H1 (cell line): Measurements from ENCODE around the gene SLC2A13. TPM values are rescaled to one million over a fixed set of nuclear protein-coding genes. Genes with fewer than 3 reads are reported as not detected.

Experiments
- CTCF ChIA-PET: fragments of 300-600 bp; sonication (Branson Sonifier 250); formaldehyde crosslinking; loops from one replicate; lab custom pipeline; 2021; ENCODE audit not compliant: partially characterized antibody; lab: Charles Lee
- POLR2A ChIA-PET: fragments of 300-600 bp; sonication (Branson Sonifier 250); formaldehyde crosslinking; loops from one replicate; lab custom pipeline; 2021; ENCODE audit warnings: inconsistent platforms; ENCODE audit not compliant: partially characterized antibody; lab: Charles Lee
- DNase-seq, 2 experiments: peaks; one replicate each; pipeline versions ENCODE4 v3.0.0 to v3.0.0-alpha.2; 2010 to 2022; ENCODE audit warnings: low spot score in 2 of 2, low read depth in 1 of 2, mixed read lengths in 1 of 2
- FAIRE-seq: peaks from 2 replicates; lab custom pipeline; 2011; peaks lifted over from hg19 to GRCh38; lab: Jason Lieb, UNC
- H2AFZ ChIP-seq: 2 replicates; pipeline ENCODE4 v1.8.1; 2012; ENCODE audit warnings: low read length, inconsistent platforms
- H2AK5ac ChIP-seq: 2 replicates; pipeline ENCODE4 v1.6.1; 2013; ENCODE audit warnings: low read depth, low read length
- H2BK120ac ChIP-seq: replicated peaks from 2 replicates; pipeline ENCODE3; 2013; ENCODE audit warnings: low read depth, low read length, inconsistent platforms
- H2BK12ac ChIP-seq: 2 replicates; pipeline ENCODE4 v1.6.1; 2013; ENCODE audit warnings: low read depth, low read length
- H2BK15ac ChIP-seq: 2 replicates; pipeline ENCODE4 v1.6.1; 2013; ENCODE audit warnings: low read length
- H2BK20ac ChIP-seq: 2 replicates; pipeline ENCODE4 v1.6.1; 2013; ENCODE audit warnings: low read length
- H2BK5ac ChIP-seq: 2 replicates; pipeline ENCODE4 v1.6.1; 2013; ENCODE audit warnings: low read depth, low read length
- H3K14ac ChIP-seq: 2 replicates; pipeline ENCODE4 v1.6.1; 2013; ENCODE audit warnings: inconsistent platforms; ENCODE audit not compliant: insufficient read length
- H3K18ac ChIP-seq: 2 replicates; pipeline ENCODE4 v1.6.1; 2013; ENCODE audit warnings: low read length; ENCODE audit errors: extremely low read depth
- H3K23ac ChIP-seq: 2 replicates; pipeline ENCODE4 v1.6.1; 2013; ENCODE audit warnings: inconsistent platforms; ENCODE audit not compliant: insufficient read length
- H3K23me2 ChIP-seq: 2 replicates; pipeline ENCODE4 v1.6.1; 2013; ENCODE audit warnings: low read depth, low read length
- H3K27ac ChIP-seq: 2 replicates; pipeline ENCODE4 v1.6.1; 2011; ENCODE audit warnings: low read depth, low read length, inconsistent platforms
- H3K27me3 ChIP-seq, 4 experiments: replicated peaks in 1 of 4; 1 replicate in 1 of 4; 2 replicates in 3 of 4; pipeline versions ENCODE4 v1.6.1 to v1.8.1; 2011 to 2013; ENCODE audit warnings: low read length in 3 of 4, mild to moderate bottlenecking in 3 of 4, inconsistent platforms in 2 of 4, mixed read lengths in 2 of 4, moderate library complexity in 1 of 4; ENCODE audit not compliant: control insufficient read depth in 3 of 4, insufficient read depth in 3 of 4; ENCODE audit errors: extremely low read depth in 1 of 4
- H3K36me3 ChIP-seq, 4 experiments: 2 replicates each; pipeline versions ENCODE4 v1.6.1 to v1.8.1; 2011 to 2013; ENCODE audit warnings: mild to moderate bottlenecking in 4 of 4, low read length in 3 of 4, moderate library complexity in 2 of 4, control low read depth in 1 of 4, inconsistent platforms in 1 of 4; ENCODE audit not compliant: insufficient read depth in 4 of 4, control insufficient read depth in 2 of 4
- H3K4ac ChIP-seq: replicated peaks from 2 replicates; pipeline ENCODE3; 2013; ENCODE audit warnings: low read length, low read depth, mixed read lengths, inconsistent platforms; ENCODE audit not compliant: insufficient read length
- H3K4me1 ChIP-seq, 4 experiments: replicated peaks in 1 of 4; 1 replicate in 1 of 4; 2 replicates in 3 of 4; pipeline versions ENCODE4 v1.6.1 to v1.8.1; 2011 to 2013; ENCODE audit warnings: low read length in 3 of 4, inconsistent platforms in 2 of 4, mixed read lengths in 1 of 4; ENCODE audit not compliant: insufficient read depth in 4 of 4, control insufficient read depth in 3 of 4
- H3K4me2 ChIP-seq, 2 experiments: 2 replicates each; pipeline versions ENCODE4 v1.6.1 to v1.8.1; 2011 to 2013; ENCODE audit warnings: low read depth in 2 of 2, low read length in 2 of 2, control low read depth in 1 of 2, inconsistent platforms in 1 of 2, mild to moderate bottlenecking in 1 of 2; ENCODE audit not compliant: insufficient read depth in 1 of 2
- H3K4me3 ChIP-seq, 4 experiments: fragments of 200-600, 300-600 bp in 1 of 4; sonication (generic), shearing (Covaris generic), sonication (Bioruptor Twin) in 1 of 4; 2 replicates each; pipeline versions ENCODE4 v1.5.1 to v1.8.1; 2011 to 2016; ENCODE audit warnings: low read length in 4 of 4, low read depth in 3 of 4, control low read depth in 2 of 4, inconsistent platforms in 2 of 4, mild to moderate bottlenecking in 2 of 4, mixed read lengths in 1 of 4, moderate library complexity in 1 of 4; ENCODE audit not compliant: insufficient read depth in 2 of 4; ENCODE audit errors: extremely low read depth in 1 of 4
- H3K56ac ChIP-seq: replicated peaks from 2 replicates; pipeline ENCODE3; 2013; ENCODE audit warnings: low read depth, mild to moderate bottlenecking, mixed read lengths, low read length, inconsistent platforms; ENCODE audit not compliant: insufficient read length
- H3K79me1 ChIP-seq: 2 replicates; pipeline ENCODE4 v1.6.1; 2013; ENCODE audit warnings: low read depth, low read length, control low read depth
- H3K79me2 ChIP-seq, 2 experiments: 2 replicates each; pipeline versions ENCODE4 v1.6.1 to v1.8.1; 2012 to 2013; ENCODE audit warnings: low read length in 2 of 2, mild to moderate bottlenecking in 2 of 2, inconsistent platforms in 1 of 2; ENCODE audit not compliant: insufficient read depth in 2 of 2, control insufficient read depth in 1 of 2
- H3K9ac ChIP-seq, 4 experiments: replicated peaks in 1 of 4; 1 replicate in 1 of 4; 2 replicates in 3 of 4; pipeline versions ENCODE4 v1.6.1 to v1.8.1; 2011 to 2013; ENCODE audit warnings: low read depth in 3 of 4, low read length in 3 of 4, control low read depth in 2 of 4, mild to moderate bottlenecking in 2 of 4, moderate library complexity in 2 of 4, inconsistent platforms in 1 of 4; ENCODE audit errors: extremely low read depth in 1 of 4
- H3K9me3 ChIP-seq, 2 experiments: 2 replicates each; pipeline versions ENCODE4 v1.6.1 to v1.8.1; 2012 to 2013; ENCODE audit warnings: mild to moderate bottlenecking in 2 of 2, moderate library complexity in 2 of 2, control low read depth in 1 of 2, inconsistent platforms in 1 of 2, low read depth in 1 of 2, low read length in 1 of 2, mixed read lengths in 1 of 2; ENCODE audit not compliant: insufficient read depth in 2 of 2
- H4K20me1 ChIP-seq, 2 experiments: replicated peaks in 1 of 2; 2 replicates each; pipeline versions ENCODE3 to v1.8.1; 2011 to 2013; ENCODE audit warnings: inconsistent platforms in 2 of 2, low read length in 2 of 2, mild to moderate bottlenecking in 1 of 2; ENCODE audit not compliant: insufficient read depth in 2 of 2, control insufficient read depth in 1 of 2
- H4K5ac ChIP-seq: 2 replicates; pipeline ENCODE4 v1.6.1; 2013; ENCODE audit warnings: low read length, low read depth, mixed read lengths, inconsistent platforms; ENCODE audit not compliant: insufficient read length
- H4K8ac ChIP-seq: 2 replicates; pipeline ENCODE4 v1.8.0; 2013; ENCODE audit warnings: mild to moderate bottlenecking, moderate library complexity, low read length, inconsistent platforms; ENCODE audit not compliant: insufficient read depth; ENCODE audit errors: extremely low read depth
- H4K91ac ChIP-seq: replicated peaks from 2 replicates; pipeline ENCODE3; 2013; ENCODE audit warnings: low read length, mixed read lengths, inconsistent platforms; ENCODE audit not compliant: insufficient read length
- BCL11A ChIP-seq, 2 experiments: IDR thresholded peaks; one replicate each; pipeline ENCODE4 v1.6.1; 2011; ENCODE audit warnings: low read depth in 2 of 2, low read length in 2 of 2, mild to moderate bottlenecking in 2 of 2
- BRCA1 ChIP-seq: IDR thresholded peaks from 2 replicates; pipeline ENCODE4 v1.6.1; 2012; ENCODE audit warnings: low read depth, low read length, improper control_type of control experiment
- CBX8 ChIP-seq: fragments of 300-800, 300-1000 bp; sonication (generic); IDR thresholded peaks from 2 replicates; pipeline ENCODE4 v1.7.1; 2016; ENCODE audit warnings: low read depth, low read length, borderline replicate concordance
- CHD2 ChIP-seq: IDR thresholded peaks from 2 replicates; pipeline ENCODE4 v1.6.1; 2012; ENCODE audit warnings: low read length, improper control_type of control experiment
- E2F6 ChIP-seq: IDR thresholded peaks from 2 replicates; pipeline ENCODE4 v1.6.1; 2012; ENCODE audit warnings: inconsistent platforms
- GTF2F1 ChIP-seq: IDR thresholded peaks from 2 replicates; pipeline ENCODE4 v1.6.1; 2012; ENCODE audit warnings: low read depth, low read length, improper control_type of control experiment, borderline replicate concordance
- KDM1A ChIP-seq: fragments of 200-600, 300-600 bp; sonication (generic); IDR thresholded peaks from 2 replicates; pipeline ENCODE4 v1.7.1; 2016; ENCODE audit warnings: mild to moderate bottlenecking, low read length, borderline replicate concordance
- NANOG ChIP-seq: IDR thresholded peaks from 2 replicates; pipeline ENCODE4 v1.6.1; 2011; ENCODE audit warnings: low read length, low read depth, mild to moderate bottlenecking, inconsistent platforms; ENCODE audit not compliant: insufficient read depth, poor library complexity, severe bottlenecking
- PHF8 ChIP-seq: fragments of 200-600 bp; sonication (generic); conservative IDR thresholded peaks from 2 replicates; pipeline ENCODE4 v1.7.1; 2012; ENCODE audit warnings: low read depth, mild to moderate bottlenecking, inconsistent platforms, low read length, moderate library complexity
- SP1 ChIP-seq: IDR thresholded peaks from 2 replicates; pipeline ENCODE4 v1.6.1; 2011; ENCODE audit warnings: low read depth, low read length
- SP4 ChIP-seq: IDR thresholded peaks from 2 replicates; pipeline ENCODE4 v1.6.1; 2012; ENCODE audit warnings: low read length, inconsistent platforms
- TCF12 ChIP-seq: IDR thresholded peaks from 2 replicates; pipeline ENCODE4 v1.6.1; 2011; ENCODE audit warnings: low read depth, mild to moderate bottlenecking, low read length
- polyA plus RNA-seq, 7 experiments: library from polyadenylated mRNA; depleted of rRNA in 3 of 7; stranded (reverse) in 5 of 7; unstranded in 2 of 7; fragments of >200 nt in 5 of 7; fragments of 200-250 nt in 2 of 7; gene quantifications; 1 replicate in 5 of 7; 2 replicates in 1 of 7; 4 replicates in 1 of 7; pipeline versions ENCODE4 v1.2.1 to v1.2.3, GENCODE V29; 2011 to 2013; ENCODE audit warnings: missing spikeins in 2 of 7, mixed read lengths in 2 of 7
- total RNA-seq: library from RNA; stranded (reverse); fragmentation: NEBNext Ultra II Directional; extraction: Animal tissue kit (Norgen Biotek cat#: 25700); gene quantifications from 2 replicates; pipeline ENCODE4 v1.2.1, GENCODE V29; 2021
- TF ChIP-seq, protein P1 (sequence below), 3 experiments: IDR thresholded peaks; 1 replicate in 2 of 3; 2 replicates in 1 of 3; pipeline versions ENCODE4 v1.5.1 to v1.6.1; 2011; ENCODE audit warnings: low read length in 3 of 3, mild to moderate bottlenecking in 3 of 3, inconsistent platforms in 2 of 3, low read depth in 1 of 3, moderate library complexity in 1 of 3; ENCODE audit not compliant: insufficient read depth in 1 of 3; ENCODE audit errors: control extremely low read depth in 1 of 3

The SLC2A13 gene
- total and polyA plus RNA-seq, 2 of the 8 experiments (the other 6 are each of a cell fraction or from before 2014, with no cell fraction given), result 2.8 to 9.6 TPM

DNA sequence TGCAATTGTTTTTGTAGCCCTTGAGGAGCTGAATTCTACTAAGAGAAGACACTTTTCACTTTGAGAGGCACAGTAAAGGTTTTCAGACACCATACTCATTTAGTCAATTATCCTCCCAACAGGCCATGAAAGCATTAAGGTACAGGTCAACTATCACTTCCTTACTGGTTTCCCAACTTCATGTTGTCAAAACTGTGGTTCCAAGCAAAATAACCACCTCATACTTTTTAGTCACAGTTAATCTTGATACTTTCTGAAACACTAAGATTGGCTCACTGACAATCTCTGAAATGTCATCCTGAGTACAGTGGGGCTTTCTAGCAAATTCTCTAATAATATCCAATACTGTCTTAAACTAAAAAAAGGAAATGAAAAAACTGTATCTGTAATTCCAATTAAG, 71.7 kb downstream of the SLC2A13 start:
- no peak for FAIRE-seq
- H3K4me2 ChIP-seq, result no peak overlapping the region; a peak in 1 of 4 replicates
- POLR2A ChIA-PET, result no interaction called here
- no peak for TF ChIP-seq GTF2F1
- no peak for TF ChIP-seq E2F6
- TF ChIP-seq SP1, result no peak
- TF ChIP-seq BCL11A (IDR thresholded peaks at IDR 0.05; ENCODE audit: low read depth in 2 of 2, low read length in 2 of 2), result no peak
- TF ChIP-seq CBX8, result no peak
- TF ChIP-seq TCF12, result no peak
- TF ChIP-seq, protein P1, sequence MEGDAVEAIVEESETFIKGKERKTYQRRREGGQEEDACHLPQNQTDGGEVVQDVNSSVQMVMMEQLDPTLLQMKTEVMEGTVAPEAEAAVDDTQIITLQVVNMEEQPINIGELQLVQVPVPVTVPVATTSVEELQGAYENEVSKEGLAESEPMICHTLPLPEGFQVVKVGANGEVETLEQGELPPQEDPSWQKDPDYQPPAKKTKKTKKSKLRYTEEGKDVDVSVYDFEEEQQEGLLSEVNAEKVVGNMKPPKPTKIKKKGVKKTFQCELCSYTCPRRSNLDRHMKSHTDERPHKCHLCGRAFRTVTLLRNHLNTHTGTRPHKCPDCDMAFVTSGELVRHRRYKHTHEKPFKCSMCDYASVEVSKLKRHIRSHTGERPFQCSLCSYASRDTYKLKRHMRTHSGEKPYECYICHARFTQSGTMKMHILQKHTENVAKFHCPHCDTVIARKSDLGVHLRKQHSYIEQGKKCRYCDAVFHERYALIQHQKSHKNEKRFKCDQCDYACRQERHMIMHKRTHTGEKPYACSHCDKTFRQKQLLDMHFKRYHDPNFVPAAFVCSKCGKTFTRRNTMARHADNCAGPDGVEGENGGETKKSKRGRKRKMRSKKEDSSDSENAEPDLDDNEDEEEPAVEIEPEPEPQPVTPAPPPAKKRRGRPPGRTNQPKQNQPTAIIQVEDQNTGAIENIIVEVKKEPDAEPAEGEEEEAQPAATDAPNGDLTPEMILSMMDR (IDR thresholded peaks at IDR 0.05; ENCODE audit: control extremely low read depth in 1 of 3, insufficient read depth in 1 of 3, low read depth in 1 of 3, low read length in 3 of 3), result no peak
- no peak for TF ChIP-seq SP4
- TF ChIP-seq NANOG, result no peak
- no peak for TF ChIP-seq KDM1A
- no peak for TF ChIP-seq PHF8
- TF ChIP-seq BRCA1, result no peak
- TF ChIP-seq CHD2, result no peak

More for the DNA sequence above, 71.7 kb downstream of the SLC2A13 start:
- Histone ChIP-seq H3K36me3 (no peaks in the 10 kb centered on the region), H3K23me2 (no peaks in the 10 kb centered on the region), H2BK120ac (no peak overlapping the region), H3K23ac (no peak overlapping the region), H3K79me2 (no peaks in the 10 kb centered on the region; a peak in 1 of 4 replicates), H3K56ac (no peak overlapping the region), H3K9me3 (no peaks in the 10 kb centered on the region), H2BK5ac (no peak overlapping the region), H4K91ac (no peak overlapping the region), H3K27me3 (no peaks in the 10 kb centered on the region), H2BK15ac (no peak overlapping the region), H2AK5ac (no peak overlapping the region), H2BK12ac (no peak overlapping the region), H4K8ac (no peak overlapping the region), H3K4ac (no peak overlapping the region), H3K27ac (no peak overlapping the region), H3K14ac (no peak overlapping the region), H2BK20ac (no peak overlapping the region), H4K5ac (no peak overlapping the region), H3K79me1 (no peaks in the 10 kb centered on the region), H2AFZ (no peak overlapping the region), H3K4me1 (peaks cover 0 to 18% (median 12%) of the 10 kb centered on the region in 4 experiments; a peak in 6 of 7 replicates), H4K20me1 (peaks cover 0 to 4% of the 10 kb centered on the region in 2 experiments), H3K18ac (no peak overlapping the region), H3K4me3 (no peak overlapping the region), H3K9ac (no peak overlapping the region)
- CTCF ChIA-PET, result interaction anchor here (1.1 to 1.3 kb wide), 2 partner anchors 23 to 24 kb away, joined by 3 read pairs; no protein-coding TSS in a partner anchor
- DNase-seq, result no peak
